Activated effector memory CD4-positive, alpha-beta T cell treated with anti-CD3 and anti-CD28 coated beads, Interleukin-2, amount 50 U/mL, for 16 hours (primary cell): ENCODE results near the gene TBC1D1.

Source experiments
- DNase-seq: peaks from one replicate; pipeline ENCODE4 v3.0.0-alpha.2; 2020

The TBC1D1 gene

GRCh38 chr4:38154681-38155588 is 264.1 kb downstream of the TBC1D1 start:
- peak; percentile 67 for DNase-seq

- peak; percentile 60 for DNase-seq
These were observed 264.9 kb downstream of the TBC1D1 start for GRCh38 chr4:38155589-38156294.

DNA sequence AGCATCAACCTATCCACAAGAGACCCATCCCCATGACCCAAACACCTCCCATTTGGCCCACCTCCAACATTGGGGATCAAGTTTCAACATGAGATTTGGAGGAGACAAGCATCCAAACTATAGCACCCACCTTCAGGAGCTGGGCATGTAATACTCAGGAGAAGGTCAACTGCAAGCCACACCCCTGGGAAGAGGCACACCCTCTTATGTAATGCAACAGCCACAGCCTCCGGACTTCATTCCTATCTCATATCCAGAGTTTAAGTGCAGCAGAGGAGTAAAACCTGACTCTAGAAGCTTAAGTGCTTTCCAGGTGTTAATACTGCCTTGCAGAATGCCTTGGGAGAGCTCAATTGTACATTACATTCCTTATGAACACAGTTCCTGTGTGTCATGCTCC is 266.7 kb downstream of the TBC1D1 start:
- peak; percentile 0 for DNase-seq

DNA sequence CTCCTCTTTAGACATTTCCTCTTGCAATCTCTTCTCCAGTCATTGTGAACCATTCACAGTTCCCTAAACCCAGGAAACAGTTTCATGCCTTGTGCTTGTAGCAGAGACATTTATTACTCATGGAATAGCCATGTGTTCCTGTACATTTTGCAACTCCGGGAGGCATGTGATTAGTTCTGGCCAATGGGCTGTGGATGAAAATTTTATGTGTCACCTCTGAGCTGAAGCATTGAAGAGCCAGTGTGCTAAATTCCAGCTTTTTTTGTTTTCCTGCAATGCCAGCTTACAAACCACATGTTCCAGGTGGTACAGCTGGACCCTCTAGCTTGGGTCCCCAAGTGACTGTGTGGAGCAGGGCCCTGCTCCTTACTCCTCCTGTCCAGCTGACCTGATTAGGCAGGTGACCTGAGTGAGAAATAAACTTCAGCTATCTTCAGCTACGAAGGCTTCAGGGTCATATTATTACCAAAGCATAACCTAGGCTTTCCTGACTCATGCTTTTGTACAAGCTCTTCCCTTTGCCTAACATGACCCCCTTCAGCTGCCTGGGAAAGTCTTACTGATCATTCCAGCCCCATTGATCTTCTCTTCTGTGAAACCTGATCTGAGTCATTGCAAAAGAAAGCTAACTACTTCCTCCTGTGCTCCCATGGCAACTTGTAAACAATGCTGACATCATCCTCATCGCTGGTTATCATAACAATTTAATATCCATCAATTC is 269.8 kb downstream of the TBC1D1 start:
- DNase-seq: peak; percentile 77

- peak; percentile 13 for DNase-seq
These were observed 270.6 kb downstream of the TBC1D1 start for GRCh38 chr4:38161208-38162113.

DNA sequence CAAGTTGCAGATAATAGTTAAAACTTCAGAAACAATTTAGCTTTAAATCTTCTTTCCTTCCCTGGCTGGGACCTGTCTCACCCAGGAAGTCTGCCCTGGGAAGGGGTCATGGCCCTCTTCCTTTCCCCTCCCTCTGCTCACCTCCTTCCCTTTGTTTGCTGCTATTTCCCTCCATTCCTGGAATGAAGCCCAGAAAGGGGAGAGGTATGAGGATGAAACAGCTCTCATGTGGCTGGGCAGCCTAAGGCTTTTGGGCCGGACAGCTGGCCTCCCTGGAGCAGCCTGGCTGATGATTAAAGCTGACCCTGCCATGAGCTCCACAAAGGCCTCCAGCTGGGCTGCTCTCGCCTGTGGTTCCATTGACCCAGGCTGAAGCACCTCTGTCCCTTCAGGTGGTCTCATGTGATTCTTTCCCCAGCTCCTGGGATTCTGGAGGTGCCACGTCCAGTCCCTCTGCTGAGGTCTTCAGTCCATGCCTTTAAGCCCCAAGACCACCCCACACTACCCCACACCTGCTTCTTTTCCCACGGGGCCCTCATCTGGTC is 271.4 kb downstream of the TBC1D1 start:
- peak; percentile 57 for DNase-seq

GRCh38 chr4:38163216-38164006 is 272.5 kb downstream of the TBC1D1 start:
- DNase-seq: peak; percentile 59

DNA sequence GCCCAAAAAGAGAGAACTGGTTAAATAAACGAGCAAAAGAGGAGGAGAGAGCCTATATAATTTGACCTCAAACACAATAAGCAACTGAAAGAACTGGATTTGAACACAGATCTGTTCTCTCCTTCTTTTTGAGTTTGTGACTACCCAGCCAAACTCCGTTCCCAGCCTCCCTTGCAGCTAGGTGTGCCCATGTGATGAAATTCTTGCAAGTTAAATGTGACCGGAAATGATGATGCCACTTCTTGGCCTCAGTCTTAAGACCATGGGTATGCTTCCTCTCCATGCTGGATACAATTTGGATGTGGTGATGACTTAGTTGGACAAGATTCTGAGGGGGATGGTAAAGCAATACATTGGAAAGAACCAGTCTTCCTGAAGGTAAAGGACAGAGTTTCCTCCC is 273.5 kb downstream of the TBC1D1 start:
- DNase-seq: peak; percentile 22

GRCh38 chr4:38166082-38166481 is 275.2 kb downstream of the TBC1D1 start:
- no peak for DNase-seq

DNA sequence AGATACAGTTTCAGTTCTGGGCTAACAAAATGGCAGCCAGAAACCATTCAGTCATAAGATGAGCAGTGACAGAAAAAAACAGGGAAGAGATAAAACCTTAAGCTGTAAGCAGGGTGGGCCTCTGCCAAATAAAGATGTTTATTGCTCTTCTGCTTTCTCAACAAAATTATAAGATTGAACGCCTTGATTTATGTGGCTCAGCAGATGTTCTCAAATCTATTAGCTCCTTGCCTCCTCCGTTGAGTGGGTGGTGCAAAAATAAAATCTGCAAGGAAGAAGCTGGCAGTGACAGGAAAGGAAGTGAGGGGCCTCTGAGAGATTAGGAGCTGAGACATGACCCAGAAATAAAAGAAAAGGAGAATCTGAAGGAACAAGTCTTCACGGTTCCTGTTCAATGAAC is 275.9 kb downstream of the TBC1D1 start:
- DNase-seq: no peak

- DNase-seq: no peak
These were observed 277.1 kb downstream of the TBC1D1 start for GRCh38 chr4:38167973-38168372.

- no peak for DNase-seq
These were observed 278.6 kb downstream of the TBC1D1 start for GRCh38 chr4:38169524-38169923.

- no peak for DNase-seq
These were observed 279.7 kb downstream of the TBC1D1 start for GRCh38 chr4:38170338-38171169.

- no peak for DNase-seq
These were observed 281.2 kb downstream of the TBC1D1 start for GRCh38 chr4:38172078-38172477.

GRCh38 chr4:38173935-38174518 is 283.1 kb downstream of the TBC1D1 start:
- DNase-seq: no peak

- no peak for DNase-seq
These were observed 283.9 kb downstream of the TBC1D1 start for GRCh38 chr4:38174801-38175200.

- DNase-seq: no peak
These were observed 285.3 kb downstream of the TBC1D1 start for GRCh38 chr4:38176165-38176564.

- peak; percentile 84 for DNase-seq
These were observed 286.2 kb downstream of the TBC1D1 start for GRCh38 chr4:38177035-38177546.

DNA sequence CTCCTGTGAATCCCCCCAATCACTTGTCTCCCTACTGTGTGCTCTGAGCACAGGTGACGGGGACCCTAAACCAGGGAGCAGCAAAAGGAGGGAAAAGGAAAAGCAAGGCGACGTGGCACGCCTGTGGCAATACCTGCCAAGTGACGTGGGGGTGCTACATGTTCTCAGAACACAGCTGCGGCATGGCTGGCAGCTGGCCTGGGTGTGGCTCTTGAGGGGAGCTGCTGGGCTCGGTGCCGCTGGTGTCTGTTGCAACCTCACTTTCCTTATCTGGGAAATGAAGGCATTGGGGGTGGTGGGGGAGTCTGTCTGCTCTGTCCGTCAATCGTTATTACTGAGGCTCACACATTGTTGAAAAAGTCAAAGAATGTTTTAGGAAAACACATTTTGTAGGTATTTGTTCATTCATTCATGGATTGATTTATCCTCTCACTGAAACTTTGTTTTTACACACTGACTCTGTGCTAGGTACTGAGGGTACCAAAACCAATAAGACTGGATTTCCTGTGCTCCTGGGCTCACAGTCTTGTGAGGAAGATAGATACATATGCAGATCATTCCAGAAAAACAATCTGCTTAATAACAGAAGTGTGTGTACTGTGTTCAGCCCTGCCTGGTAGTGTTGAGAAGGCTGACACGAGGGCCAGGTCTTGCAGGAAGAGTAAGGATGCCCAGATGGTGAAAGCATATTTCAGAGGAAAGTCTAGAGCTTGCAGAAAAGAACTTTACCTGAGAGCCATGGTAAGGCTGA is 286.9 kb downstream of the TBC1D1 start:
- peak; percentile 78 for DNase-seq
